ENCODE measurements around the gene KIF15.

DNA sequence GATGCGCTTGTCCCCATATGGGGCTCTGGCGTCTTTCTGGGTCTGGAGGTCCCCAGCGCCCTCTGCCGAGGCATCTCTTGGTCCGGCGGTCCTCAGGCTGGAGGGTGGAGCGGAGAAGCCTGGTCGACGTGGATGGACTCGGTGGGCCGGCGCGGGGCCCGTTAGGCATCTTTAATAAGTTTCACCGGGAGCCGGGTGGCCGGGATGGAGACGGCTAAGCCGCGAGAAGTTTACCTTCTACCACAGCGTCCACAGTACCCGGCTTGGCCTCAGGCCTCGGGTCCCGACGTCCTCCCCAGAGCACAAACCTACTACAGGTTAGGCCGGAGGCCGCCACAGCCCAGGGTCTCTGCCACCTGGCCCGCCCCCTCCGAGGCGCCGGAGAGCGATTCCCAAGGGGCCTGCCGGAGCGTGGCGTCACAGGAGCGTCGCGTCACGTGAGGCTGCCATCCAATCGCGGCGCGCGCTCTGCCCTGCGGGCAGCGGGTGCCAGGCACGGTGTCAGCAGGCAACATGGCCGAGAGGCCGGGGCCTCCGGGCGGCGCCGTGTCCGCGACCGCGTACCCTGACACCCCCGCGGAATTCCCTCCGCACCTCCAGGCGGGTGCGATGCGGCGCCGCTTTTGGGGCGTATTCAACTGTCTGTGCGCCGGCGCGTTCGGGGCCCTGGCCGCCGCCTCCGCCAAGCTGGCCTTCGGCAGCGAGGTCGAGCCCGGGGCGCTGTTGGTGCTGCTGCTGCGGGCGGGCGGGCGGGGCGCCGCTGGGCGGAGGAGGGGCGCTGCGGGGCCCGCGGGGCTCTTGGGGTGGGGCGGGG lies 100.0 kb downstream of the KIF15 start, which contains the start of gene TMEM42:
- TF ChIP-seq, protein P1, sequence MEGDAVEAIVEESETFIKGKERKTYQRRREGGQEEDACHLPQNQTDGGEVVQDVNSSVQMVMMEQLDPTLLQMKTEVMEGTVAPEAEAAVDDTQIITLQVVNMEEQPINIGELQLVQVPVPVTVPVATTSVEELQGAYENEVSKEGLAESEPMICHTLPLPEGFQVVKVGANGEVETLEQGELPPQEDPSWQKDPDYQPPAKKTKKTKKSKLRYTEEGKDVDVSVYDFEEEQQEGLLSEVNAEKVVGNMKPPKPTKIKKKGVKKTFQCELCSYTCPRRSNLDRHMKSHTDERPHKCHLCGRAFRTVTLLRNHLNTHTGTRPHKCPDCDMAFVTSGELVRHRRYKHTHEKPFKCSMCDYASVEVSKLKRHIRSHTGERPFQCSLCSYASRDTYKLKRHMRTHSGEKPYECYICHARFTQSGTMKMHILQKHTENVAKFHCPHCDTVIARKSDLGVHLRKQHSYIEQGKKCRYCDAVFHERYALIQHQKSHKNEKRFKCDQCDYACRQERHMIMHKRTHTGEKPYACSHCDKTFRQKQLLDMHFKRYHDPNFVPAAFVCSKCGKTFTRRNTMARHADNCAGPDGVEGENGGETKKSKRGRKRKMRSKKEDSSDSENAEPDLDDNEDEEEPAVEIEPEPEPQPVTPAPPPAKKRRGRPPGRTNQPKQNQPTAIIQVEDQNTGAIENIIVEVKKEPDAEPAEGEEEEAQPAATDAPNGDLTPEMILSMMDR (IDR thresholded peaks at IDR 0.05) = no peak
- TF ChIP-seq POLR2A (IDR thresholded peaks at IDR 0.05) = peak; percentile 19

All from testis (tissue), 2 donors.